PC-9 (cell line): ENCODE data around the gene RSPRY1.

ENCODE experiments used
- CTCF ChIP-seq: fragments of 200-600 bp; sonication (generic); conservative IDR thresholded peaks from 2 replicates; pipeline ENCODE4 v1.6.1; 2017; ENCODE audit warnings: mixed run types, antibody characterized with exemption, mild to moderate bottlenecking, moderate library complexity
- EZH2 ChIP-seq: fragments of 200-600 bp; sonication (generic); IDR thresholded peaks from 2 replicates; pipeline ENCODE4 v1.8.0; 2017; ENCODE audit warnings: antibody characterized with exemption, low read depth

GRCh38 chr16:57185446-57185944 lies 634 bp upstream of the RSPRY1 start:
- TF ChIP-seq CTCF = no peak
- TF ChIP-seq EZH2 = no peak
